GM12873 (cell line): ENCODE data around the gene CARF.
A peak's percentile ranks its signal among the peaks of the same experiment; 100 is the strongest.

Experiments used
- CTCF ChIP-seq: IDR thresholded peaks from 2 replicates; pipeline ENCODE4 v1.5.1; 2012; ENCODE audit warnings: low read depth, mild to moderate bottlenecking, moderate library complexity, low read length, control low read depth; ENCODE audit not compliant: insufficient read depth; ENCODE audit errors: missing control alignments

CARF gene

GRCh38 chr2:202911512-202912341 is at the start of gene CARF, which contains the start of gene WDR12:
Gene CARF, plus strand, starts transcription at chr2:202912275. Its CDS starts 29,628 bp downstream, at chr2:202941903.
Gene WDR12, minus strand, starts transcription at chr2:202911673. Its CDS starts 197 bp downstream, at chr2:202911476.
- TF ChIP-seq CTCF = no peak

DNA sequence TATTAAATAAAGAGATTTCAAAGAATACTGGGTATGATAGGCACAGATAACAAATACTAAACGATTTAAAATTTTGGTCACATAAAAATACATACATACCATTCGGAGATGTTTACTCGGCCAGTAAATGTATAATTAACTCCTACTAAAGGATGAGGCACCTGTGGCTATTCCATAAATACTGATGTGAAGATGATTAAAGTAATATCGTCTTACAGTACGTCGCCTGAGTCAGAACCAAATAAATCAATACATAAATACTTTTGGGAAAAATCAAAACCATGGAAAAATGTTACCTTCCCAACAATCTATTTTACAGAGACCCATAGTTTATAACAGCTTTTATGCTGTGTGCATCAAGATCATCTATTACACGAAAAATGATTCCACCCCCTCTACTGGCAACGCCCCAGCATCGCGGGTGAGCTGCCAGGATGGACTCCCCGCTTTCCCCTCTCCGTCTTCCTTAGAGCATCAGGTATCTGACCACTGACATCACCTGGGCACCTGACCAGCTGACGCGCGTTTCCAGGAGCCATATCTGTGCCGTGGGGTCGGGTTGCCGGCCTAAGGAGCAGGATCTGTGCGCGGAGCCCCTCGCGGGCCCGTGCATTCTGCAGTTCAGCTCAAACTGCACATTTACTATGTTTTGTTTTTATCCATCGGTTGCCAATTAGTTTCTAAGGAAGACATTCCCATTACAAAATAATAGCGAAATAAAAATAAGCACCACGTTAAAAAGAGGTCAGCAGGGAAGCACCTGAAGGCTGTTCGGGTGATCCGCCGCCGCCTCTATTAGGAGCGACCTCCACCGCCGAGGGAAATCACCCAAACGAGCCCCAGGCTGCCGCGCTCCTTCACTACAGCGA is 41.4 kb upstream of the CARF start:
- TF ChIP-seq CTCF = peak; percentile 76

DNA sequence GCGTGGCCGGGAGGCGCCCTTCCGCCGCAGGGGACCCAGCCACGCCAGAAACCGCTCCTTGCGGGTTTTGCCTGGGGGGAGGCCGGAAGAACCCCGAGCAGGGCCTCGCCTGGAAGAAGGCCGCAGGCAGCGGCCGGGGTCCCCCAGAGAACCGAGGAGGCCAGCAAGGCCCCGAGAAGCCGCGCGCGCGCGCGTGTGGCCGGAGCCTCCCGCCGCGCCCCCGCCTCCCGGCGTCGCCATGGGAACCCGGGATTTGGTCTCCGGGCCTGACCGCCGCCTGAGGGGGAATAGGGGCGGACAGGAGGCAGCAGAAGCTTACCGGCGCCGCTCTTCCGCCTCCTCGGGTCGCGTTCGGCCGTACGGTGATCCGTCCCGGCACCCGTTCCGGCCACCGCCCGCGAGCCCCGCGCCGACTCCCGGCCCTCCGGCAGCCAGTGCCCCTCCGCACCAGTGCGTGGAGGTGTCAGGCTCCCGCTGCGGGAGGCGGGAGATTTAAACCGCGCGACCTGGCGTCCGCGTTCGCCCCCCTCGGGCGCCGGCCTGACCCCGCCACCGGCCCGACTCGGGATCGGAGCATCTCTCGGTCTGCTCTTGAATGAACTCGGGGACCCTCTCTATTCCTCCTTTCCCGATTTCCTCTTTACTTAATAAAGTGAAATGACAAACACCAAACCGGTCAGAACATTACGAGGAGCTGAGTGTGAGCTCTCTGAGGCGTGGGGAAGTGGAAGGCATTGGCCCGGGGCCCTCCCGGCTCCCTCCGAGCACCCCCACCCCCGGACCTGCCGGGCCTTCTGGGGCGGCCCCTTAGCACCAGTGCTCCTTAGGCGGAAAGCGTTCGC is 40.6 kb upstream of the CARF start, which contains the start of gene ICA1L:
Gene ICA1L (minus strand): TSS at position 467 of the 842 bp plus-strand sequence. CDS start 42,757 bp downstream, outside the sequence.
- TF ChIP-seq CTCF = no peak

DNA sequence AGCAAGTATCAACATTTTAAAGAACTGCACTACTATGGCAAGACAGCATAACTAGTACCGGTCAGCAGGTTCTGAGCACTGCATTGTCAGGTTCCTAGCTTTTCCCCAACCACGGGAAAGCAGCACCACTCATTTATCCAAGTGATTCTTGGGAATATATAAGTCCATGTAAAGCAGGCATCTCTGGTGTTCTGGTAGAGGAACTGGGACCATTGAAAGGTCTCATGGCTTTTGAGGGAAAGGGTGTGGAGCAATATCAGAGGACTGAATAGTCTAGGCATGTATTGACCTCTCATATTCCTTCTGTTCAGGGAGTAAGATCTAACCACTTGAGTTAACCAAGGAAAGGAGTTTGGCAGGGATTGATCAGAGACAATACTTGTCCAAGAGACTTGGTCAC is 34.4 kb upstream of the CARF start:
- no peak for TF ChIP-seq CTCF

GRCh38 chr2:202881570-202881969 is 30.5 kb upstream of the CARF start:
- no peak for TF ChIP-seq CTCF

- no peak for TF ChIP-seq CTCF
These were observed 27.9 kb upstream of the CARF start for GRCh38 chr2:202883987-202884675.
